Sigmoid colon (tissue), 7 donors: Measurements from ENCODE around the gene PPP4C. TPM values are rescaled to one million over a fixed set of nuclear protein-coding genes. Genes with fewer than 3 reads are reported as not detected.
A peak's percentile ranks its signal among the peaks of the same experiment; 100 is the strongest.

Experiments used
- DNase-seq: peaks from one replicate; pipeline ENCODE4 v3.0.0-alpha.2; 2019
- H3K27ac ChIP-seq, 4 donors: fragments of 200-600 bp; sonication (generic); one replicate each; pipeline ENCODE4 v1.5.1; 2016 to 2019; ENCODE audit warnings: mild to moderate bottlenecking in 1 of 4
- H3K27me3 ChIP-seq, 3 donors: fragments of 200-600 bp; sonication (generic); one replicate each; pipeline ENCODE4 v1.5.1; 2019; ENCODE audit warnings: mild to moderate bottlenecking in 1 of 3
- H3K36me3 ChIP-seq, 4 donors: fragments of 200-600 bp; sonication (generic); one replicate each; pipeline ENCODE4 v1.5.1; 2016 to 2019
- H3K4me1 ChIP-seq, 4 donors: fragments of 200-600 bp; sonication (generic); one replicate each; pipeline ENCODE4 v1.5.1; 2017 to 2019
- H3K4me3 ChIP-seq, 4 donors: fragments of 200-600 bp; sonication (generic); one replicate each; pipeline ENCODE4 v1.5.1; 2017 to 2019; ENCODE audit warnings: mild to moderate bottlenecking in 2 of 4, moderate library complexity in 1 of 4
- H3K9me3 ChIP-seq, 4 donors: fragments of 200-600 bp in 3 of 4; sonication (generic) in 3 of 4; one replicate each; pipeline versions ENCODE4 v1.5.1 to v1.6.1; 2013 to 2019
- CTCF ChIP-seq, 4 experiments: fragments of 450-650 bp in 3 of 4; fragments of 200-600 bp in 1 of 4; IDR thresholded peaks; one replicate each; pipeline ENCODE4 v1.5.1; 2016 to 2019; ENCODE audit warnings: antibody characterized with exemption in 4 of 4, mild to moderate bottlenecking in 3 of 4, moderate library complexity in 2 of 4
- EP300 ChIP-seq, 4 donors: sonication (generic); formaldehyde crosslinking; IDR thresholded peaks; one replicate each; pipeline ENCODE4 v1.6.1; 2017; ENCODE audit warnings: antibody characterized with exemption in 4 of 4
- POLR2A ChIP-seq, 2 donors: fragments of 450-650 bp; IDR thresholded peaks; one replicate each; pipeline ENCODE4 v1.6.1; 2016; ENCODE audit warnings: antibody characterized with exemption in 2 of 2, mild to moderate bottlenecking in 2 of 2, moderate library complexity in 2 of 2
- POLR2AphosphoS5 ChIP-seq, 4 donors: sonication (generic); formaldehyde crosslinking; IDR thresholded peaks; one replicate each; pipeline ENCODE4 v1.6.1; 2017; ENCODE audit warnings: antibody characterized with exemption in 4 of 4
- WGBS, 2 donors: extraction: QIAGEN DNeasy Blood & Tissue Kit; methylation state at CpG; one replicate each; pipeline ENCODE4 v1.1.7; 2013; 5-methylcytosine and 5-hydroxymethylcytosine counted together
- intact Hi-C: fragments of 100-400 bp; cut with DNase I; formaldehyde crosslinking; loops from one replicate; pipeline ENCODE4 v1.15.1; 2023
- polyA plus RNA-seq, 3 donors: library from polyadenylated mRNA; stranded (reverse); fragments of 200-250 nt; gene quantifications; one replicate each; pipeline ENCODE4 v1.2.3, GENCODE V29; 2013
- total RNA-seq, 4 donors: library from RNA; depleted of rRNA; stranded (reverse); fragments of >200 nt; gene quantifications; one replicate each; pipeline ENCODE4 v1.1.0, GENCODE V29; 2016
- donor health status: healthy with polysubstance abuse.
- donor health status: Bipolar disorder and iron deficiency.
- donor health status: healthy.

PPP4C gene
- total and polyA plus RNA-seq, 7 donors = 39.2 to 155 (median 45.6) TPM

GRCh38 chr16:30088832-30089624 lies 13.2 kb downstream of the PPP4C start:
- Histone ChIP-seq H3K27me3 (no peaks in the 10 kb centered on the region), H3K4me3 (no peak overlapping the region), H3K27ac (no peak overlapping the region), H3K36me3 (peaks cover 6 to 30% (median 13%) of the 10 kb centered on the region in 4 donors), H3K4me1 (peaks cover 0 to 31% (median 30%) of the 10 kb centered on the region in 4 donors), H3K9me3 (no peaks in the 10 kb centered on the region)
- intact Hi-C loops = no loop called here
- TF ChIP-seq CTCF (IDR thresholded peaks at IDR 0.05) (no peak), EP300 (IDR thresholded peaks at IDR 0.05) (no peak), POLR2AphosphoS5 (IDR thresholded peaks at IDR 0.05) (no peak), POLR2A (IDR thresholded peaks at IDR 0.05) (no peak)
- DNase-seq = no peak
- 88 to 90% methylated on average over 22 of the region's 22 CpGs for WGBS, 2 donors

GRCh38 chr16:30090610-30091331 lies 15.0 kb downstream of the PPP4C start:
- Histone ChIP-seq H3K27ac (peak overlapping the region; percentile 81 to 97 (median 87)), H3K4me3 (peak overlapping the region in 3 of 4 donors; percentile 49 to 65 (median 50)), H3K4me1 (peaks cover 0 to 47% (median 44%) of the 10 kb centered on the region in 4 donors), H3K9me3 (no peaks in the 10 kb centered on the region), H3K27me3 (no peaks in the 10 kb centered on the region), H3K36me3 (peaks cover 0 to 23% (median 10%) of the 10 kb centered on the region in 4 donors)
- intact Hi-C loops = loop anchor here (2.0 to 10.0 kb wide), 7 partner anchors 20 to 1364 kb away; partner anchors contain the start of genes ARMC5, FBRS, HIRIP3 and INO80E
- DNase-seq = no peak
- 76 to 81% methylated on average over 26 of the region's 26 CpGs for WGBS, 2 donors
- TF ChIP-seq CTCF (IDR thresholded peaks at IDR 0.05) = no peak
- no peak for TF ChIP-seq POLR2AphosphoS5 (IDR thresholded peaks at IDR 0.05)
- no peak for TF ChIP-seq EP300 (IDR thresholded peaks at IDR 0.05)
- no peak for TF ChIP-seq POLR2A (IDR thresholded peaks at IDR 0.05)

- 1% methylated on average over 76 of the region's 76 CpGs for WGBS, 2 donors
- TF ChIP-seq POLR2AphosphoS5 (IDR thresholded peaks at IDR 0.05) (peak in 3 of 4 donors; percentile 49 to 66 (median 63)), POLR2A (IDR thresholded peaks at IDR 0.05) (no peak), CTCF (IDR thresholded peaks at IDR 0.05) (peak; percentile 76 to 92 (median 85)), EP300 (IDR thresholded peaks at IDR 0.05) (no peak)
- Histone ChIP-seq H3K4me3 (peak within 1 kb of the TSS; percentile 35 to 65 (median 50)), H3K36me3 (peaks cover 0 to 23% (median 10%) of the 10 kb centered on the region in 4 donors), H3K9me3 (no peaks in the 10 kb centered on the region), H3K27ac (peak within 1 kb of the TSS; percentile 81 to 97 (median 87)), H3K4me1 (peaks cover 0 to 51% (median 46%) of the 10 kb centered on the region in 4 donors), H3K27me3 (no peaks in the 10 kb centered on the region)
- intact Hi-C loops = loop anchor here (2.0 to 10.0 kb wide), 7 partner anchors 21 to 1363 kb away; partner anchors contain the start of genes ARMC5, FBRS, HIRIP3 and INO80E
- peak; percentile 96 for DNase-seq
Observed at GRCh38 chr16:30091474-30092372, 15.9 kb downstream of the PPP4C start, which contains the start of gene TBX6. Gene TBX6, minus strand, starts transcription at chr16:30091924. Its CDS starts 731 bp downstream, at chr16:30091193.
